IPS-18a (cell line): ENCODE measurements around the gene NUDT1.

ENCODE experiments used
- H3K27ac ChIP-seq: one replicate; pipeline ENCODE4 v1.5.1; 2013; ENCODE audit warnings: low read length
- H3K27me3 ChIP-seq: one replicate; pipeline ENCODE4 v1.6.1; 2013; ENCODE audit warnings: mild to moderate bottlenecking, low read length; ENCODE audit not compliant: control insufficient read depth, insufficient read depth
- H3K36me3 ChIP-seq: one replicate; pipeline ENCODE4 v1.6.1; 2013; ENCODE audit warnings: low read depth, low read length; ENCODE audit not compliant: control insufficient read depth
- H3K4me1 ChIP-seq: one replicate; pipeline ENCODE4 v1.6.1; 2013; ENCODE audit warnings: low read depth, low read length; ENCODE audit not compliant: control insufficient read depth
- H3K4me3 ChIP-seq: one replicate; pipeline ENCODE4 v1.5.1; 2013; ENCODE audit warnings: low read length
- H3K9ac ChIP-seq: one replicate; pipeline ENCODE4 v1.6.1; 2013; ENCODE audit warnings: mild to moderate bottlenecking, low read length, moderate library complexity
- H3K9me3 ChIP-seq: one replicate; pipeline ENCODE4 v1.6.1; 2013; ENCODE audit warnings: low read depth, low read length; ENCODE audit not compliant: control insufficient read depth

Gene NUDT1

GRCh38 chr7:2209146-2209960 lies 32.7 kb upstream of the NUDT1 start:
- H3K9me3 ChIP-seq, result no peaks in the 10 kb centered on the region
- no peak overlapping the region for H3K4me3 ChIP-seq
- no peak overlapping the region for H3K9ac ChIP-seq
- H3K27ac ChIP-seq, result no peak overlapping the region
- peaks cover 53% of the 10 kb centered on the region for H3K36me3 ChIP-seq
- no peaks in the 10 kb centered on the region for H3K4me1 ChIP-seq
- H3K27me3 ChIP-seq, result no peaks in the 10 kb centered on the region

DNA sequence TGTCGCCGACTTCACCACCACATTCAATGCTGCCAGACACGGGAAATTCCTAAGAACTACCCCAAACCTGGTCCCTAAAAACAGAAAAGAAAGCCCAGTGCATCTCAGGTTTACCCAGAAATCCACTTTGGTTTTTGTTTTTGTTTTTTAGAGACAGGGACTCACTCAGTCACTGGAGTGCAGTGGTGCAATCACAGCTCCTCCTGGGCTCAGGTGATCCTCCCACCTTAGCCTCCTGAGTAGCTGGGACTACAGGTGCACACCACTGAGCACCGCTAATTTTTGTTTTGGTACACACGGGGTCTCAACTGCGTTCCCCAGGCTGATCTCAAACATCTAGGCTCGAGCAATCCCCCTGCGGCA lies 32.1 kb upstream of the NUDT1 start:
- H3K9ac ChIP-seq, result no peak overlapping the region
- H3K27ac ChIP-seq, result no peak overlapping the region
- peaks cover 54% of the 10 kb centered on the region for H3K36me3 ChIP-seq
- no peaks in the 10 kb centered on the region for H3K4me1 ChIP-seq
- no peaks in the 10 kb centered on the region for H3K9me3 ChIP-seq
- no peak overlapping the region for H3K4me3 ChIP-seq
- H3K27me3 ChIP-seq, result no peaks in the 10 kb centered on the region

DNA sequence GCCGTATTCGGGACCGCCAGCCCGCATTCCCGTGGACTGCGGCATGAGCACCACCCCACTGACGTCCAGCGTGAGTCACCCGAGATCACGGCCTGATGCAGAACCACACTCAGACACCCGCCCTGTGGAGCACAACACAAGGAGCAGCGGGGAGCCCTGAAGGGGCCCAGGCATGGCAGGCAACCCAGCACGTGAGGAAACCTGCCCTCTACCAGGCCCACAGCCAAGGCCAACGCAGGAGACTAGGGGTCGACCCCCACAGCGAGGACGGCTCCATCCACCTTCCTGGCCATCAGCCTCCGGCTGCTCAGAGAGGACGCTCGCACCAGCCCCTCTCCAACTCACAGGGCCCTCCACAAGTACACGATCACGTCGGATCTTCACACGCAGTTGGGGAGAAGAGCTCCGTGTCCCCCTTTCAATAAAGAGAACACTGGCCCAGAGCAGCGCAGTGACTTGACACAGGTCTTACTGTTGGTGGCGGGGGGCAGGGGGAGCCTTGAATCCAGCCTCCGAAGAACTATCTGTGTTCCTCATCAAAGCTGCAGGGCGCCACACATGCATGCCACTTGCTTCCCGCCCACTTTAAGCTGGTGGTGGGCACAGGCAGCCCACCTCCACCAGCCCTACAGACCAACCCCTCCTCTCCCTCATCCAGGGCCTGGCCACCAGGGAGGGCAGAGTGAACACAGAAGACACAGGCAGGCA lies 31.3 kb upstream of the NUDT1 start:
- Histone ChIP-seq H3K9me3 (no peaks in the 10 kb centered on the region), H3K9ac (no peak overlapping the region), H3K27ac (no peak overlapping the region), H3K4me1 (no peaks in the 10 kb centered on the region), H3K27me3 (no peaks in the 10 kb centered on the region), H3K4me3 (no peak overlapping the region), H3K36me3 (peaks cover 60% of the 10 kb centered on the region)

DNA sequence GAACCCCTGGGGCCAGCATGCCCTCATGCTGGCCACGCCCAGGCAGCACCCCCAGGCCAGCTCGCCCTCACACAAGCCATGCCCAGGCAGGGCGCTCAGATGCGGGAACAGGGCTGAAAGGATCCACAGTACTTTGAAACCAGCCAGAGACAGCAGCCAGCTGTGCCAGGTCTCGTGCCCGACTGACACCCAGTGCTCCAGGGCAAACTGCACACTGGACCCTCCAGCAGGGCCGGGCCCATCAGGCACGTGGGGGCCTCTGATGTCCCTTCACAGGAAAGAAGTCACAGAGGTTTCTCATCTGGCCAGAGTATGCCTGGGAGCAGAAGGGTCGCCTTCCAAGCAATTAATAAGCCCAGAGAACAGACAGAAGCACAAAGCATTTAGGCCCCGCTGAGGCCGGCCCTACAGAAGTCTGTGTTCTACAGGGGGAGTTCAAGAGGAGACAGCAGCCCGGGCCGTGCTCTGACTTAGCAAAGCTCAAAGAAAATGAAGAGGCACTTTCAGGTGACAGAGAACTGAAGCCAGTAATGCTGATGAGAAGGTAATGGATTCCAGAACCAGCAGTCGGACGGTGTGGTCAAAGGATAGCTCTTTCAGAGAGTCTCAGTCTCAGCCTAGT lies 30.7 kb upstream of the NUDT1 start:
- Histone ChIP-seq H3K27ac (no peak overlapping the region), H3K27me3 (no peaks in the 10 kb centered on the region), H3K4me1 (no peaks in the 10 kb centered on the region), H3K36me3 (peaks cover 66% of the 10 kb centered on the region), H3K4me3 (no peak overlapping the region), H3K9me3 (no peaks in the 10 kb centered on the region), H3K9ac (no peak overlapping the region)

DNA sequence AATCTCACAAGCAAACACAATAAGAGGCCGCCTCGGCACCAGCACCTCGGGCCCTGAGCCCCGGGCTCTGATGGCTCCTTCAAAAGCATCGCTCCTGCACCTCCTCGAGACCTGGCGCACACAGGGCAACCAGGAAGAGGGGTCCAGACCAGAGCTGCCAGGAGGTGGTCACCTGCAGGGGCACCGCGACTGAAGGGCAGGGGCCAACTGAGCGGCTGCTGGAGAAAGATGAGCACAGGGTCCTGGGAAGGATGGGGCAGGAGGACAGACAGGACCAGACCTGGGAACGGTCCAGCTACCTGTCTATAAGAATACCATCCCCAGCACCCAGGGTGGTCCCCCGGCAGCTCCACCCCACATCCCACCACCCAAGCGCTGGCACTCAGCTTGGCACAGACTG lies 30.1 kb upstream of the NUDT1 start:
- H3K4me3 ChIP-seq, result no peak overlapping the region
- no peak overlapping the region for H3K9ac ChIP-seq
- no peaks in the 10 kb centered on the region for H3K27me3 ChIP-seq
- no peaks in the 10 kb centered on the region for H3K9me3 ChIP-seq
- peaks cover 69% of the 10 kb centered on the region for H3K36me3 ChIP-seq
- H3K27ac ChIP-seq, result no peak overlapping the region
- no peaks in the 10 kb centered on the region for H3K4me1 ChIP-seq

GRCh38 chr7:2212906-2213305 lies 29.1 kb upstream of the NUDT1 start:
- Histone ChIP-seq H3K27ac (no peak overlapping the region), H3K4me3 (no peak overlapping the region), H3K36me3 (peaks cover 69% of the 10 kb centered on the region), H3K9ac (no peak overlapping the region), H3K27me3 (no peaks in the 10 kb centered on the region), H3K4me1 (no peaks in the 10 kb centered on the region), H3K9me3 (no peaks in the 10 kb centered on the region)

DNA sequence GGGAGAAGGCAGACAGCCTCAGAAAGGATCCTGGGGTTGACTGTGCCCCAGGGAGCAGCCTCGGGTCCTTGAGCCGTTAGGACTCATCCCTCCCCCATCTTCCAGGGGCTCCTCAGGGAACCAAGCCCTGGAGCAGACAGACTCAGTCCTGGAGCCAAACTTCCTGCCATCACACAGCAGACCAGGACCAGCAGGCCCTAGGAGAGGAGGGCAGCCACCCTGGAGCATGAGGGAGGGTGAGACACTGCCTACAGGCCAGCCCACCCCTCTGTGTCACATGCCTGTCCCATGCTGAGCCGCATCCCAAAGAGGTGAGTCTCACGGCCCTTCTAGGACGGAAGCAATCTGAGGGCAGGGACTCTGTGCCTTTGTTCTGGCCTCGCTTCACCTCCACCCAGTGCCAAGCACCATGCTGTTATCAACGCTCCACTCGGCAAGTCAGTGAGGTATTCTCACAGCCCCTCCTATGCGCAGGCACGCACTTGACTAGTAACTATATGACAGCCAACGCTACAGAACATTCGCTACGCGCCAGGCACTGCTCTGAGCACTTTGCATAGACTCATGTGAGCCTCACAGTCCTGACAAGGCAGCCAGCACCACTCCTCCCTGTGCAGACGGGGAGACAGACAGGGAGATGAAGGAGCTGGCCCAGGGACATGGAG lies 28.3 kb upstream of the NUDT1 start:
- Histone ChIP-seq H3K4me1 (no peaks in the 10 kb centered on the region), H3K36me3 (peaks cover 68% of the 10 kb centered on the region), H3K9me3 (no peaks in the 10 kb centered on the region), H3K27ac (no peak overlapping the region), H3K9ac (no peak overlapping the region), H3K4me3 (no peak overlapping the region), H3K27me3 (no peaks in the 10 kb centered on the region)

DNA sequence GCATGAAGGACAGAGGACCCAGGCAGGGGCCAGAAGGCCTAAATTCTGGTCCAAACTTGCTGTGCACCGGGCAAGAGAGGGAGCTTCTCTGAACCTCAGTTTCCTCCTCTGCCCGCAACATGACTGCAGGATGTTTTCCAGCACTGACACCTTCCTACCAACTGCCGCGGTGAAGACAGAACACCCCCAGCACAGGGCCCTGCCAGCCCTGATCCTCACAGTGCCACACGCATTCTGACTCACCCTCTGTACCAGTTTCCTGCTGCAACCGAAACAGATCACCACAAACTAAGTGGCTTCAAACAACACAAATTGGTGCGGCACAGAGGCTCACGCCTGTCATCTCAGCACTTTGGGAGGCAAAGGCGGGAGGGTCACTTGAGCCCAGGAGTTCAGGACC lies 27.4 kb upstream of the NUDT1 start:
- H3K36me3 ChIP-seq, result peaks cover 68% of the 10 kb centered on the region

GRCh38 chr7:2215851-2216250 lies 26.2 kb upstream of the NUDT1 start:
- no peak overlapping the region for H3K9ac ChIP-seq
- no peak overlapping the region for H3K4me3 ChIP-seq
- H3K4me1 ChIP-seq, result no peaks in the 10 kb centered on the region
- peaks cover 68% of the 10 kb centered on the region for H3K36me3 ChIP-seq
- H3K27me3 ChIP-seq, result no peaks in the 10 kb centered on the region
- no peak overlapping the region for H3K27ac ChIP-seq
- H3K9me3 ChIP-seq, result no peaks in the 10 kb centered on the region

More for the DNA sequence above, 27.4 kb upstream of the NUDT1 start:
- H3K27me3 ChIP-seq, result no peaks in the 10 kb centered on the region
- H3K27ac ChIP-seq, result no peak overlapping the region
- H3K9me3 ChIP-seq, result no peaks in the 10 kb centered on the region
- no peak overlapping the region for H3K9ac ChIP-seq
- no peak overlapping the region for H3K4me3 ChIP-seq
- no peaks in the 10 kb centered on the region for H3K4me1 ChIP-seq

GRCh38 chr7:2217206-2217605 lies 24.8 kb upstream of the NUDT1 start:
- Histone ChIP-seq H3K27me3 (no peaks in the 10 kb centered on the region), H3K36me3 (peaks cover 66% of the 10 kb centered on the region), H3K4me3 (no peak overlapping the region), H3K4me1 (no peaks in the 10 kb centered on the region), H3K27ac (no peak overlapping the region), H3K9me3 (no peaks in the 10 kb centered on the region), H3K9ac (no peak overlapping the region)

GRCh38 chr7:2217716-2218443 lies 24.1 kb upstream of the NUDT1 start:
- no peak overlapping the region for H3K4me3 ChIP-seq
- no peaks in the 10 kb centered on the region for H3K9me3 ChIP-seq
- H3K9ac ChIP-seq, result no peak overlapping the region
- H3K27ac ChIP-seq, result no peak overlapping the region
- peaks cover 59% of the 10 kb centered on the region for H3K36me3 ChIP-seq
- H3K27me3 ChIP-seq, result no peaks in the 10 kb centered on the region
- no peaks in the 10 kb centered on the region for H3K4me1 ChIP-seq
